ENCODE results near the gene SYCE3.
A peak's percentile ranks its signal among the peaks of the same experiment; 100 is the strongest.

SYCE3 gene

DNA sequence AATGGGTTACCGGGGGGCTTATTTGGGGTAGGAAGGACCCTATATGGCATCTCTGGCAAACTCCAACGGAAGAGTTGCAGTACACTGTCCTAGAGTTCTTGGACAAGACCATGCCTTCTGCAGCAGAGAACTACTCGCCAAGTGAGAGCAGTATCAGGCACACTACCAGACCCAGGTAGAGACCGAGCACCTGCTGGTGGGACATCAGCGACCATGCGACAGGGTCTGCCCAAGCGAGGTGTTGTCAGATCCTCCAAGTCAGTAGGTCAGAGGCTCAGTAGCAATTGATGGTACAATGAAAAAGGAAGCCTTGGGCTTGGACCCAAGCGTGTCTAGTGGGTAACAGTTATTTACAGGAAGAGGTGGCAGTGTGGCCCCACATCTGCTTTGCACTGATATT is 23.1 kb upstream of the SYCE3 start:
- in situ Hi-C loops (cut with HindIII; ENCODE audit: low sequenced_read_pairs) = no loop called here
- H3K4me3 ChIP-seq (ENCODE audit: low read depth, low read length) = no peak overlapping the region
- no peak for DNase-seq (ENCODE audit: low read depth)
- no peak for TF ChIP-seq CTCF (IDR thresholded peaks at IDR 0.05; ENCODE audit: low read depth, low read length, missing control alignments)

DNA sequence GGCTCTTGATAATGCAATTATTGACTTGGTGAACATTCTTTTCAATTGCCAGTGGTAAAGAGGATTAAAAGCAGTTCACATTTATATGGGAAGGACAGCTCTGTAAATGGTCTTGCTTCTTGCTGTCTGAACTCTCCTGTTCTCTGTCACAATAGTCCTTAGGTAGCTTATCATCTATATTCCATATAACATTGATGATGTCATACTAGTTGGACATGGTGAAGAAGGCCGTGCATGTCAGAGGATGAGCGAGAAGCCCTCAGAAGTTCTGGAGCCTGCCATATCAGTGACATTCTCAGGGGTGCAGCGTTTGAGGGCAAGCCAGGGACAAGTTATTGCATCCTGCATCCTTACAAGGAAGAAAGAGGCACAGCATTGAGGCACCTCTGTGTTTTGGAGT is 22.5 kb upstream of the SYCE3 start:
- no peak for DNase-seq (ENCODE audit: low read depth)
- TF ChIP-seq CTCF (IDR thresholded peaks at IDR 0.05; ENCODE audit: low read depth, low read length, missing control alignments) = no peak
- in situ Hi-C loops (cut with HindIII; ENCODE audit: low sequenced_read_pairs) = no loop called here
- H3K4me3 ChIP-seq (ENCODE audit: low read depth, low read length) = no peak overlapping the region

DNA sequence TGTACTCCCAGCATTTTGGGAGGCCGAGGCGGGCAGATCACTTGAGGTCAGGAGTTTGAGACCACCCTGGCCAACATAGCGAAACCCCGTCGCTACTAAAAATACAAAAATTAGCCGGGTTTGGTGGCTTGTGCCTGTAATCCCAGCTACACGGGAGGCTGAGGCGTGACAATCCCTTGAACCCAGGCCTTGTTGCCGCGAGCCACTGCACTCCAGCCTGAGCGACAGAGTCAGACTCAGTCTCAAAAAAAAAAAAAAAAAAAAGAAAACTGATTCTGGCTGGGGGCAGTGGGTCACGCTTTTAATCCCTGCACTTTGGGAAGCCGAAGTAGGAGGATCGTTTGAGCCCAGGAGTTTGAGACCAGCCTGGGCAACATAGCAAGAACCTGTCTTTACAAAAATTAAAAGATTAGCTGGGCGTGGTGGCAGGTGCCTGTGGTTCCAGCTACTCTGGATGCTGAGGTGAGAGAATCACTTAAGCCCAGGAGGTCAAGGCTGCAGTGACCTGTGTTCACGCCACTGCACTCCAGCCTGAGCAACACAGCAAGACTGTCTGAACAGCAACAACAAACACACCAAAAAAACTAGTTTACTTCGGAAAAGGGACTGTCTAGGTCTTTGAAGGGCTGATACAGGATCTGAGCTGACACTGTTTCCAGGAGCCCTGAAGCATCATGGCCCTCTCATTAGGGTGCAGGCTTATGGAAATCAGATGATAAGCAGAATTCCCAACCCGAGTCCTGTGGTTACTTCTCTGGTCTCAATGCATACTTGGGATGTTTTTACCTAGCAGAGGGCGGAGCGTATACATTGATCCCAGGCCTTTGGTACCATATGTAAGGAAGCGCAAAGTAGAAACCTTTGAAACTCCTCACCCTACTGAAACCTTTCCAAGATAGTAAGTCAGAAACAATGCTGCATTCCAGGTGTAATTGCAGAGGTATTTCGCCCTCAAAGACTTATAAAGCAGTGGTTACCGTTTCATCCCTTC is 21.7 kb upstream of the SYCE3 start:
- in situ Hi-C loops (cut with HindIII; ENCODE audit: low sequenced_read_pairs) = no loop called here
- no peak overlapping the region for H3K4me3 ChIP-seq (ENCODE audit: low read depth, low read length)
- no peak for TF ChIP-seq CTCF (IDR thresholded peaks at IDR 0.05; ENCODE audit: low read depth, low read length, missing control alignments)
- no peak for DNase-seq (ENCODE audit: low read depth)

DNA sequence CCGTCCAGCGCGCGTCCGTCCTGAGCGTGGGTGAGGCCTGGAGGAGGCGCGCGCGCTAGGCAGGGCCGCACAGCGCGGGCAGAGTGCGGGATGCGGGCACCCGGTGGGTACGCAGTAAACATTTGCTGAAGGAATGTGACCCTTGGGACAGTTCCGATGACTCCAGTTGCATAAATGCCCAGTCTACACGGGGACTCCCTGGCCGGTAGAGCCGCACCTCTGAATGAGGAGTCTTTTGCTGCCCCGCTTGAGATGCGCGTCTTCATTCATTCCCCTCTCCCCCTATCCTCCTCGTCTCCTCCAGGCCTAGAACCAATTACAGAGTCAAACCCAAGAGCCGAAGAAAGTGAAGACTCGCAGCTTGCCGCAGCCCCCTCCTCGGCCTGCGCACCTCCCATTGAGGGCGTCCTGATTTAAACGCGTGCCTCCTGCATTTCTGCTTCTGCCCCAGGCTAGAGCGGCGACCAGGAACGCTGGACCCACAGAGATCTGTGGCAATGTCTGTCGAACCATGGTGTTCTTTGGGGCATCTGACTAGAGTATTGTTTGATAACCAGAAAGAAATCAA is 20.7 kb upstream of the SYCE3 start:
- no peak for DNase-seq (ENCODE audit: low read depth)
- TF ChIP-seq CTCF (IDR thresholded peaks at IDR 0.05; ENCODE audit: low read depth, low read length, missing control alignments) = peak; percentile 5
- in situ Hi-C loops (cut with HindIII; ENCODE audit: low sequenced_read_pairs) = no loop called here
- H3K4me3 ChIP-seq (ENCODE audit: low read depth, low read length) = peak overlapping the region; percentile 77

DNA sequence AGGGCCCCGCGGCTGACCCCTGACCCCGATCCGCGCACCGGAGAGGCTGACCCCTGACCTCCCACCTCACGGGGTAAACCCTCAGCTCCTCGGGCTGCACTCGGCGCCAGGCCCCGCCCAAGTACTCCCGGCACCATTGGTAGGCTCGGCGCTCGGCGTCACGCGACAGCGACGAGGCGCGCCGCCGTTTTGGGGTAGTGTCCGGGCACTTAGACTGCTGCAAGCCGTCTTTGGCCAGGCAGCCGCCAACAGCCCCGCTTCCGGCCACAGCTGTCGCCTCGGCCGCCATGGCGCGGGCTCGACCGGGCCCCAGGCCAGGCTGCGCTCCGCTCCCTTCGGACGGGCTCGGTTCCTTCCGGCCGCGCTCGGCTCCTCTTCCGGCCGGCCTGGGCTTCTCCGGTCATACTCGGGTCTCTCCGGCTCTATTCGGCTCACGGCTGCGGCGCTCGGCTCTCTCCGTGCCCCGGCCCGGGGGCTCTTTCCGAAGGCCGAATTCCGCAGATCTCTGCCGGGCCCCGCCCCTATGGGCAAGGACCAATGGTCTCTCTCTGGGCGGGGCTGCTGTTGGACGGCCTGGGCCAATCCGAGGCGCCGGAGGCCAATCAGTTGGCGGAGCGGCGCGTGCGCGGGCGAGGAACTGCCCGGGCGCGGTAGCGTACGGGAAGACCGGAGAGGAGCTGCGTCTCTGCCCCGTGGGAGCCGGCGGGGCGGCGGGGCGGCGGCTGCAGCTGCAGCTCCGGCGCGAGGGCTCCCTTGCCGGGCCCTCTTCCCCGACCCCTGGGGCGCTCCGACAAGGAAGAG is 20.0 kb upstream of the SYCE3 start, which contains the start of gene CHKB:
Gene CHKB (minus strand): TSS at position 357 of the 801 bp plus-strand sequence. CDS start 68 bp downstream, at position 289.
- no peak for TF ChIP-seq CTCF (IDR thresholded peaks at IDR 0.05; ENCODE audit: low read depth, low read length, missing control alignments)
- peak; percentile 90 for DNase-seq (ENCODE audit: low read depth)
- peak within 1 kb of the TSS; percentile 77 for H3K4me3 ChIP-seq (ENCODE audit: low read depth, low read length)
- in situ Hi-C loops (cut with HindIII; ENCODE audit: low sequenced_read_pairs) = no loop called here

GRCh38 chr22:50581950-50582492 is 19.3 kb upstream of the SYCE3 start:
- in situ Hi-C loops (cut with HindIII; ENCODE audit: low sequenced_read_pairs) = no loop called here
- H3K4me3 ChIP-seq (ENCODE audit: low read depth, low read length) = peak overlapping the region; percentile 77
- no peak for TF ChIP-seq CTCF (IDR thresholded peaks at IDR 0.05; ENCODE audit: low read depth, low read length, missing control alignments)
- no peak for DNase-seq (ENCODE audit: low read depth)

All from astrocyte of the cerebellum (primary cell).